CD4-positive, alpha-beta T cell (primary cell): ENCODE data around the gene STARD3. TPM values are rescaled to one million over a fixed set of nuclear protein-coding genes. Genes with fewer than 3 reads are reported as not detected.

ENCODE experiments used
- ATAC-seq: fragments of 200-7000 bp; cut with Tn5 transposase; one replicate; pipeline ENCODE4 v1.10.0; 2022; ENCODE audit warnings: mild to moderate bottlenecking; ENCODE audit not compliant: poor library complexity
- CTCF ChIA-PET: fragments of 350-600 bp; sonication (Branson Sonifier 250); formaldehyde crosslinking; loops from one replicate; lab custom pipeline; 2021; ENCODE audit warnings: antibody characterized with exemption, inconsistent platforms; lab: Charles Lee
- POLR2A ChIA-PET: fragments of 350-600 bp; sonication (Branson Sonifier 250); formaldehyde crosslinking; loops from one replicate; lab custom pipeline; 2021; ENCODE audit warnings: antibody characterized with exemption, inconsistent platforms; lab: Charles Lee
- DNase-seq, 14 experiments: peaks; one replicate each; pipeline ENCODE4 v3.0.0-alpha.2; 2013 to 2020; ENCODE audit warnings: mixed read lengths in 2 of 14
- H3K27ac ChIP-seq, 2 donors: one replicate each; pipeline versions ENCODE4 v1.5.1 to v1.7.0; 2013; ENCODE audit warnings: low read length in 2 of 2, low read depth in 1 of 2, mild to moderate bottlenecking in 1 of 2
- H3K27me3 ChIP-seq, 2 experiments: 1 replicate in 1 of 2; 2 replicates in 1 of 2; pipeline versions ENCODE4 v1.6.1 to v1.7.0; 2013; ENCODE audit warnings: low read length in 2 of 2, control low read depth in 1 of 2, mild to moderate bottlenecking in 1 of 2, moderate library complexity in 1 of 2; ENCODE audit not compliant: insufficient read depth in 2 of 2, control insufficient read depth in 1 of 2
- H3K36me3 ChIP-seq: one replicate; pipeline ENCODE4 v1.6.1; 2013; ENCODE audit warnings: low read length, control low read depth; ENCODE audit not compliant: insufficient read depth
- H3K4me1 ChIP-seq: one replicate; pipeline ENCODE4 v1.6.1; 2013; ENCODE audit warnings: low read length, control low read depth; ENCODE audit not compliant: insufficient read depth
- H3K4me3 ChIP-seq: one replicate; pipeline ENCODE4 v1.5.1; 2013; ENCODE audit warnings: mild to moderate bottlenecking, low read length, moderate library complexity
- H3K9me3 ChIP-seq, 2 experiments: 1 replicate in 1 of 2; 2 replicates in 1 of 2; pipeline versions ENCODE4 v1.6.1 to v1.7.0; 2013; ENCODE audit warnings: low read length in 2 of 2, mild to moderate bottlenecking in 2 of 2, control low read depth in 1 of 2, moderate library complexity in 1 of 2; ENCODE audit not compliant: control insufficient read depth in 1 of 2, insufficient read depth in 1 of 2
- H3K27ac Mint-ChIP-seq: one replicate; pipeline ENCODE4 v1.8.0; 2020; ENCODE audit warnings: mixed read lengths
- H3K27me3 Mint-ChIP-seq: one replicate; pipeline ENCODE4 v1.8.0; 2021; ENCODE audit warnings: mixed read lengths
- H3K36me3 Mint-ChIP-seq: one replicate; pipeline ENCODE4 v1.8.0; 2021; ENCODE audit warnings: low read depth, mixed read lengths
- H3K4me1 Mint-ChIP-seq: one replicate; pipeline ENCODE4 v1.8.0; 2021; ENCODE audit warnings: low read depth, mixed read lengths
- H3K4me3 Mint-ChIP-seq: one replicate; pipeline ENCODE4 v1.8.0; 2020; ENCODE audit warnings: mild to moderate bottlenecking, mixed read lengths
- H3K9me3 Mint-ChIP-seq: one replicate; pipeline ENCODE4 v1.8.0; 2020; ENCODE audit warnings: mixed read lengths
- intact Hi-C, 2 experiments: fragments of 100-400 bp; cut with DNase I in 1 of 2; cut with micrococcal nuclease in 1 of 2; formaldehyde crosslinking; loops; one replicate each; pipeline versions ENCODE4 v1.15.1 to v1.9.0; 2023 to 2025; cut with DNase I, micrococcal nuclease
- total RNA-seq, 174 experiments: library from RNA in 2 of 174; stranded (reverse) in 2 of 174; gene quantifications; one replicate each; pipeline ENCODE4 v1.2.3 and lab custom pipeline; 2021 to 2026
- TF ChIP-seq, protein P1 (sequence below): fragments of 200-600 bp; IDR thresholded peaks from one replicate; pipeline ENCODE4 v1.8.0; 2022; ENCODE audit warnings: antibody characterized with exemption, mild to moderate bottlenecking

The STARD3 gene
- total RNA-seq, 2 experiments from 2014 or later = 96.5 to 99.9 TPM

GRCh38 chr17:39596543-39597267 is 40.2 kb upstream of the STARD3 start:
- no peaks in the 10 kb centered on the region for H3K36me3 ChIP-seq
- Mint-ChIP-seq H3K27me3 (peaks cover 94% of the 10 kb centered on the region), H3K4me3 (no peak overlapping the region), H3K9me3 (peaks cover 2% of the 10 kb centered on the region), H3K36me3 (no peaks in the 10 kb centered on the region), H3K4me1 (peaks cover 11% of the 10 kb centered on the region), H3K27ac (no peak overlapping the region)
- peaks cover 0 to 33% of the 10 kb centered on the region in 2 experiments for H3K9me3 ChIP-seq
- peaks cover 39% of the 10 kb centered on the region for H3K4me1 ChIP-seq
- peaks cover 86 to 89% of the 10 kb centered on the region in 2 experiments for H3K27me3 ChIP-seq
- DNase-seq (no peak), ATAC-seq (no peak)
- CTCF ChIA-PET = no interaction called here
- POLR2A ChIA-PET = no interaction called here
- TF ChIP-seq, protein P1, sequence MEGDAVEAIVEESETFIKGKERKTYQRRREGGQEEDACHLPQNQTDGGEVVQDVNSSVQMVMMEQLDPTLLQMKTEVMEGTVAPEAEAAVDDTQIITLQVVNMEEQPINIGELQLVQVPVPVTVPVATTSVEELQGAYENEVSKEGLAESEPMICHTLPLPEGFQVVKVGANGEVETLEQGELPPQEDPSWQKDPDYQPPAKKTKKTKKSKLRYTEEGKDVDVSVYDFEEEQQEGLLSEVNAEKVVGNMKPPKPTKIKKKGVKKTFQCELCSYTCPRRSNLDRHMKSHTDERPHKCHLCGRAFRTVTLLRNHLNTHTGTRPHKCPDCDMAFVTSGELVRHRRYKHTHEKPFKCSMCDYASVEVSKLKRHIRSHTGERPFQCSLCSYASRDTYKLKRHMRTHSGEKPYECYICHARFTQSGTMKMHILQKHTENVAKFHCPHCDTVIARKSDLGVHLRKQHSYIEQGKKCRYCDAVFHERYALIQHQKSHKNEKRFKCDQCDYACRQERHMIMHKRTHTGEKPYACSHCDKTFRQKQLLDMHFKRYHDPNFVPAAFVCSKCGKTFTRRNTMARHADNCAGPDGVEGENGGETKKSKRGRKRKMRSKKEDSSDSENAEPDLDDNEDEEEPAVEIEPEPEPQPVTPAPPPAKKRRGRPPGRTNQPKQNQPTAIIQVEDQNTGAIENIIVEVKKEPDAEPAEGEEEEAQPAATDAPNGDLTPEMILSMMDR = no peak
- intact Hi-C loops = no loop called here
- no peak overlapping the region for H3K4me3 ChIP-seq
- H3K27ac ChIP-seq = no peak overlapping the region

DNA sequence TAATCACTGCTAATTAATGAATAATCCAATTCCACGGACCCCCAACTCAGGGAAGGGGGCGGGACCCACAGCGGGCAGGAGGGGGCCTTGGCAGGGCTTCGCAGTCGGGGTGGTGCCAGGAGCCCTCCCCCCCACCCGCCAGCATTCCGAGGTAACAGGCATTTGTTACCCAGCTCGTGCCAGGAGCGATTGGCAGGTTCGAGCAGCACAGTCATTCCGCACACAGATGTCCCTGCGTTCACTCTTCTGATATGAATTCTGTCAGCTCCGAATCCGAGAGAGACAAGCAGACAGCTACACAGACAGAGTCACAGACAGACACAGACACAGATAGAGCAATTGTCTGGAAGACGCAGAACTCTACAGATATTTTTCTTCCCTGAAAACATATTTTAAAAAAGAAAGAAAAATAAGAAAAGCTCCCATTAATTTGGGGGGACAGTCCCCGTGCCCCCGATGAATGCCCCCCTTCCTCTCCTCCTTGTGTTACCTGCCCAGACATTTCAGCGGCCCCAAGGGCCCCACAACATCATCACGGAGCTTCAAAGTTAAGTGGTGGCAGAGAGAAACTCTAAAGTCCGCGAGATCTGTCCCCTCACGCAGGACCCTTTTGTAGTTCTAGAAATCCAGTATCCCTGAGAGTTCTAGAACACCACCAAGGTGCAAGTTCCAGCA is 39.4 kb upstream of the STARD3 start:
- peaks cover 0 to 28% of the 10 kb centered on the region in 2 experiments for H3K9me3 ChIP-seq
- no peak overlapping the region for H3K27ac Mint-ChIP-seq
- no peaks in the 10 kb centered on the region for H3K36me3 Mint-ChIP-seq
- peaks cover 95% of the 10 kb centered on the region for H3K27me3 Mint-ChIP-seq
- H3K4me3 Mint-ChIP-seq = no peak overlapping the region
- intact Hi-C loops = no loop called here
- H3K4me3 ChIP-seq = no peak overlapping the region
- peaks cover 87 to 93% of the 10 kb centered on the region in 2 experiments for H3K27me3 ChIP-seq
- ChIA-PET CTCF (interaction anchor here (1.2 kb wide), 1 partner anchor 26 kb away, joined by 4 read pairs; no protein-coding TSS in a partner anchor), POLR2A (no interaction called here)
- H3K36me3 ChIP-seq = no peaks in the 10 kb centered on the region
- peaks cover 11% of the 10 kb centered on the region for H3K4me1 Mint-ChIP-seq
- TF ChIP-seq, protein P1 = no peak
- no peak overlapping the region for H3K27ac ChIP-seq
- peaks cover 39% of the 10 kb centered on the region for H3K4me1 ChIP-seq
- DNase-seq (peak in 1 of 14 experiments; percentile 17), ATAC-seq (no peak)
- no peaks in the 10 kb centered on the region for H3K9me3 Mint-ChIP-seq

DNA sequence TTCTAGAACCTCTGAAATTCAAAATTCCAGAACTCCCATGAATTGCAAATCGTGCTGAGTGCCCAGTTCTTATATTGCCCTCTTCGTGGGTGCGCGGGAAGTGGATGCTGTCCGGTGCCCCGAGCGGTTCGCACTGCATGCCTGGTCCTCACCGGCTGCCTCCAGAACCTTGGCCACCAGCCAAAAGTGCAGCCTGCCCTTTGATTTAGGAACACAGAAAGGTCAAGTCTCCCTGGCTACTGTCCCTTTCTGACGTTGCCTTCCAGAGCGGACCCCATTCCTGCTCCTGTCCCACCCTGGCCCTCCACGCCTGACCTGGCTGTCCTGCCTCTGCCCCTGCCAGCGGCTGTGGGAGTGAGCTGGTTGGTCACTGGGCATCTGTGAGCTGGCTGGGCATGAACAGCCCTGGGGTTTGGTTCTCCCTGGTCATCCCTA is 38.9 kb upstream of the STARD3 start:
- Mint-ChIP-seq H3K27me3 (peaks cover 95% of the 10 kb centered on the region), H3K4me1 (peaks cover 12% of the 10 kb centered on the region), H3K9me3 (no peaks in the 10 kb centered on the region), H3K4me3 (no peak overlapping the region), H3K27ac (no peak overlapping the region), H3K36me3 (no peaks in the 10 kb centered on the region)
- ATAC-seq (no peak), DNase-seq (peak in 1 of 14 experiments; percentile 26)
- H3K4me3 ChIP-seq = no peak overlapping the region
- peaks cover 90 to 93% of the 10 kb centered on the region in 2 experiments for H3K27me3 ChIP-seq
- H3K9me3 ChIP-seq = peaks cover 0 to 28% of the 10 kb centered on the region in 2 experiments
- no peaks in the 10 kb centered on the region for H3K36me3 ChIP-seq
- H3K4me1 ChIP-seq = peaks cover 39% of the 10 kb centered on the region
- H3K27ac ChIP-seq = no peak overlapping the region
- CTCF ChIA-PET = interaction anchor here (1.2 kb wide), 1 partner anchor 25 kb away, joined by 4 read pairs; no protein-coding TSS in a partner anchor
- intact Hi-C loops = no loop called here
- POLR2A ChIA-PET = no interaction called here
- TF ChIP-seq, protein P1 = no peak
